Activated T-helper 17 cell treated with anti-CD3 and anti-CD28 coated beads, Interleukin-2, amount 50 U/mL, for 72 hours (primary cell): ENCODE measurements around the gene METTL25B. TPM values are rescaled to one million over a fixed set of nuclear protein-coding genes. Genes with fewer than 3 reads are reported as not detected.

Source experiments
- ATAC-seq: fragments of 150-1000 bp; cut with Tn5 transposase; replicated peaks from 2 replicates; pipeline ENCODE4 v1.10.0; 2021; ENCODE audit warnings: mild to moderate bottlenecking, moderate library complexity
- H3K27ac Mint-ChIP-seq: one replicate; pipeline ENCODE4 v1.8.0; 2022; ENCODE audit warnings: mixed read lengths
- H3K27me3 Mint-ChIP-seq: one replicate; pipeline ENCODE4 v1.8.0; 2022; ENCODE audit warnings: mixed read lengths
- H3K36me3 Mint-ChIP-seq: one replicate; pipeline ENCODE4 v1.8.0; 2022; ENCODE audit warnings: low read depth, mild to moderate bottlenecking, mixed read lengths
- H3K4me1 Mint-ChIP-seq: one replicate; pipeline ENCODE4 v1.8.0; 2022; ENCODE audit warnings: mixed read lengths
- H3K4me3 Mint-ChIP-seq: one replicate; pipeline ENCODE4 v1.8.0; 2022; ENCODE audit warnings: mild to moderate bottlenecking, mixed read lengths
- H3K9me3 Mint-ChIP-seq: one replicate; pipeline ENCODE4 v1.8.0; 2022; ENCODE audit warnings: mixed read lengths
- total RNA-seq, 2 donors: library from RNA; stranded (reverse); gene quantifications; one replicate each; pipeline ENCODE4 v1.2.3, GENCODE V29; 2022

Gene METTL25B
- total RNA-seq, 2 donors from 2014 or later, result 29.0 to 51.6 TPM

GRCh38 chr1:156727492-156727891, 777 bp upstream of the METTL25B start:
- H3K4me1 Mint-ChIP-seq, result peaks cover 27% of the 10 kb centered on the region
- no peaks in the 10 kb centered on the region for H3K36me3 Mint-ChIP-seq
- no peak for ATAC-seq
- no peak overlapping the region for H3K27ac Mint-ChIP-seq
- H3K27me3 Mint-ChIP-seq, result no peaks in the 10 kb centered on the region
- H3K4me3 Mint-ChIP-seq, result no peak overlapping the region
- no peaks in the 10 kb centered on the region for H3K9me3 Mint-ChIP-seq

- ATAC-seq, result peak; percentile 95
- Mint-ChIP-seq H3K9me3 (no peaks in the 10 kb centered on the region), H3K36me3 (peaks cover 9% of the 10 kb centered on the region), H3K27me3 (no peaks in the 10 kb centered on the region), H3K4me3 (no peak within 1 kb of the TSS), H3K27ac (no peak within 1 kb of the TSS), H3K4me1 (peaks cover 22% of the 10 kb centered on the region)
Observed at GRCh38 chr1:156728599-156729462, 562 bp downstream of the METTL25B start, which contains the start of gene ISG20L2. ISG20L2 (minus strand) TSS chr1:156728766; CDS start chr1:156727652, 1,114 bp downstream.

GRCh38 chr1:156733989-156734584, 5.8 kb downstream of the METTL25B start:
- no peak overlapping the region for H3K27ac Mint-ChIP-seq
- no peak overlapping the region for H3K4me3 Mint-ChIP-seq
- no peaks in the 10 kb centered on the region for H3K9me3 Mint-ChIP-seq
- peaks cover 15% of the 10 kb centered on the region for H3K4me1 Mint-ChIP-seq
- ATAC-seq, result no peak
- no peaks in the 10 kb centered on the region for H3K27me3 Mint-ChIP-seq
- H3K36me3 Mint-ChIP-seq, result peaks cover 49% of the 10 kb centered on the region

GRCh38 chr1:156738407-156738806, 10.1 kb downstream of the METTL25B start:
- H3K36me3 Mint-ChIP-seq, result peaks cover 79% of the 10 kb centered on the region
- H3K27me3 Mint-ChIP-seq, result no peaks in the 10 kb centered on the region
- peak overlapping the region; percentile 56 for H3K27ac Mint-ChIP-seq
- no peaks in the 10 kb centered on the region for H3K9me3 Mint-ChIP-seq
- no peak for ATAC-seq
- H3K4me3 Mint-ChIP-seq, result peak overlapping the region; percentile 98
- H3K4me1 Mint-ChIP-seq, result peaks cover 14% of the 10 kb centered on the region

GRCh38 chr1:156738916-156739315, 10.6 kb downstream of the METTL25B start:
- H3K27me3 Mint-ChIP-seq, result no peaks in the 10 kb centered on the region
- peaks cover 81% of the 10 kb centered on the region for H3K36me3 Mint-ChIP-seq
- no peaks in the 10 kb centered on the region for H3K9me3 Mint-ChIP-seq
- H3K4me1 Mint-ChIP-seq, result peaks cover 17% of the 10 kb centered on the region
- H3K27ac Mint-ChIP-seq, result peak overlapping the region; percentile 56
- peak overlapping the region; percentile 98 for H3K4me3 Mint-ChIP-seq
- no peak for ATAC-seq

GRCh38 chr1:156740237-156740740, 12.0 kb downstream of the METTL25B start:
- ATAC-seq, result no peak
- Mint-ChIP-seq H3K4me1 (peaks cover 22% of the 10 kb centered on the region), H3K36me3 (peaks cover 91% of the 10 kb centered on the region)

GRCh38 chr1:156740741-156741480, 12.6 kb downstream of the METTL25B start, which contains the start of gene MRPL24:
MRPL24 (minus strand) TSS chr1:156741088; CDS start chr1:156738704, 2,384 bp downstream.
- ATAC-seq, result peak; percentile 84
- Mint-ChIP-seq H3K4me1 (peaks cover 28% of the 10 kb centered on the region), H3K27ac (peak within 1 kb of the TSS; percentile 88), H3K27me3 (no peaks in the 10 kb centered on the region), H3K36me3 (peaks cover 92% of the 10 kb centered on the region), H3K9me3 (no peaks in the 10 kb centered on the region), H3K4me3 (peak within 1 kb of the TSS; percentile 98)

More at GRCh38 chr1:156740237-156740740, 12.0 kb downstream of the METTL25B start:
- Mint-ChIP-seq H3K4me3 (peak overlapping the region; percentile 98), H3K9me3 (no peaks in the 10 kb centered on the region), H3K27me3 (no peaks in the 10 kb centered on the region), H3K27ac (peak overlapping the region; percentile 88)

- ATAC-seq, result peak; percentile 43
- Mint-ChIP-seq H3K27ac (peak overlapping the region; percentile 88), H3K4me3 (peak overlapping the region; percentile 98), H3K4me1 (peaks cover 32% of the 10 kb centered on the region), H3K27me3 (no peaks in the 10 kb centered on the region), H3K9me3 (no peaks in the 10 kb centered on the region), H3K36me3 (peaks cover 92% of the 10 kb centered on the region)
Observed at GRCh38 chr1:156741481-156741983, 13.3 kb downstream of the METTL25B start.

- H3K9me3 Mint-ChIP-seq, result no peaks in the 10 kb centered on the region
- H3K36me3 Mint-ChIP-seq, result peaks cover 94% of the 10 kb centered on the region
- peaks cover 32% of the 10 kb centered on the region for H3K4me1 Mint-ChIP-seq
- no peaks in the 10 kb centered on the region for H3K27me3 Mint-ChIP-seq
- ATAC-seq, result peak; percentile 23
- peak overlapping the region; percentile 98 for H3K4me3 Mint-ChIP-seq
- peak overlapping the region; percentile 88 for H3K27ac Mint-ChIP-seq
Observed at GRCh38 chr1:156742017-156742416, 13.7 kb downstream of the METTL25B start.

GRCh38 chr1:156742801-156743200, 14.5 kb downstream of the METTL25B start:
- peaks cover 32% of the 10 kb centered on the region for H3K4me1 Mint-ChIP-seq
- no peaks in the 10 kb centered on the region for H3K27me3 Mint-ChIP-seq
- ATAC-seq, result no peak
- peak overlapping the region; percentile 98 for H3K4me3 Mint-ChIP-seq
- H3K9me3 Mint-ChIP-seq, result no peaks in the 10 kb centered on the region
- peaks cover 94% of the 10 kb centered on the region for H3K36me3 Mint-ChIP-seq
- H3K27ac Mint-ChIP-seq, result peak overlapping the region; percentile 88

GRCh38 chr1:156743367-156744302, 15.4 kb downstream of the METTL25B start:
- Mint-ChIP-seq H3K27ac (peak overlapping the region; percentile 88), H3K4me3 (peak overlapping the region; percentile 98), H3K27me3 (no peaks in the 10 kb centered on the region), H3K9me3 (no peaks in the 10 kb centered on the region), H3K36me3 (peaks cover 94% of the 10 kb centered on the region), H3K4me1 (peaks cover 32% of the 10 kb centered on the region)
- ATAC-seq, result no peak

GRCh38 chr1:156744344-156744743, 16.1 kb downstream of the METTL25B start:
- Mint-ChIP-seq H3K4me1 (peaks cover 25% of the 10 kb centered on the region), H3K9me3 (no peaks in the 10 kb centered on the region), H3K4me3 (peak overlapping the region; percentile 98), H3K36me3 (peaks cover 94% of the 10 kb centered on the region), H3K27me3 (no peaks in the 10 kb centered on the region), H3K27ac (peak overlapping the region; percentile 97)
- ATAC-seq, result no peak

GRCh38 chr1:156744786-156745419, 16.6 kb downstream of the METTL25B start:
- H3K36me3 Mint-ChIP-seq, result peaks cover 98% of the 10 kb centered on the region
- H3K27ac Mint-ChIP-seq, result peak overlapping the region; percentile 97
- peaks cover 25% of the 10 kb centered on the region for H3K4me1 Mint-ChIP-seq
- H3K4me3 Mint-ChIP-seq, result peak overlapping the region; percentile 97
- H3K27me3 Mint-ChIP-seq, result no peaks in the 10 kb centered on the region
- H3K9me3 Mint-ChIP-seq, result no peaks in the 10 kb centered on the region
- no peak for ATAC-seq
